Activated CD8-positive, alpha-beta memory T cell treated with anti-CD3 and anti-CD28 coated beads, Interleukin-2, amount 50 U/mL, for 24 hours (primary cell): ENCODE measurements around the gene POLR3E.

Source experiments
- DNase-seq: peaks from one replicate; pipeline ENCODE4 v3.0.0-alpha.2; 2020; ENCODE audit errors: extremely low read depth

POLR3E gene, protein sequence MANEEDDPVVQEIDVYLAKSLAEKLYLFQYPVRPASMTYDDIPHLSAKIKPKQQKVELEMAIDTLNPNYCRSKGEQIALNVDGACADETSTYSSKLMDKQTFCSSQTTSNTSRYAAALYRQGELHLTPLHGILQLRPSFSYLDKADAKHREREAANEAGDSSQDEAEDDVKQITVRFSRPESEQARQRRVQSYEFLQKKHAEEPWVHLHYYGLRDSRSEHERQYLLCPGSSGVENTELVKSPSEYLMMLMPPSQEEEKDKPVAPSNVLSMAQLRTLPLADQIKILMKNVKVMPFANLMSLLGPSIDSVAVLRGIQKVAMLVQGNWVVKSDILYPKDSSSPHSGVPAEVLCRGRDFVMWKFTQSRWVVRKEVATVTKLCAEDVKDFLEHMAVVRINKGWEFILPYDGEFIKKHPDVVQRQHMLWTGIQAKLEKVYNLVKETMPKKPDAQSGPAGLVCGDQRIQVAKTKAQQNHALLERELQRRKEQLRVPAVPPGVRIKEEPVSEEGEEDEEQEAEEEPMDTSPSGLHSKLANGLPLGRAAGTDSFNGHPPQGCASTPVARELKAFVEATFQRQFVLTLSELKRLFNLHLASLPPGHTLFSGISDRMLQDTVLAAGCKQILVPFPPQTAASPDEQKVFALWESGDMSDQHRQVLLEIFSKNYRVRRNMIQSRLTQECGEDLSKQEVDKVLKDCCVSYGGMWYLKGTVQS

DNA sequence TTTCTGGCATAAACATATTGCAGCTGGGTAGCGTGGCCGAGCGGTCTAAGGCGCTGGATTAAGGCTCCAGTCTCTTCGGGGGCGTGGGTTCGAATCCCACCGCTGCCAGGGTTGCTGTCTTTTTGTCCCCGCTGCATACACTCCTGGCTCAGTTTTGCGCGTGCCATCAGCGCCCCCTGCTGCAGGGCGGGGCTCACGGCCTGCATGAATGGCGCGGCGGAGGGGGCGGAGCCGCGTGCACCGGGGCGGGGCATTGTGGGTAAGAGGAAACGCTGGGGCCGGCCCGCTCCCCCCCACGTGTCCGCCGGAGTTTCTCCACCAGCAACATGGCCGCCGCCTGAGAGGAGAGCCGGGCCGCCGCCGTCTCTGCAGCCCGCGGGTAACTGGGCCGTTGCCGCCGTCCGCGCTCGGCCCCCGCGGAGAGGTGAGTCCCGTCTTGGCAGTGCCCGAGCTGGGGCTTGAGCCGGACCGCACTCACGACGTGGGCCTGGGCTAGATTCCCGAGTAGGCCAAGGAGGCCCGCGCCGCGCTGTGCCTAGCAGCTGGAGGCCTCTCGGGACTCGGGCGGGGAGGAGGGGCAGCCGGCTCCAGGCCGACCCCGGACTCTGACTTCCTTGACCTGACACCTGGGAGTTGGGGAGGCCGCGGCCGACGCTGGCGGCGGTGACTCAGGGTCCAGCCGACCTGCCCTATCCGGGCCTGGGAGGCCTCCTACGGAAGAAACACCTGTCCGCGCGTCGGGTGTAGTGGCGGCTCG lies at the start of gene POLR3E:
TSS of gene POLR3E (plus strand) at position 296 of the 757 bp plus-strand sequence. CDS start 5,560 bp downstream, outside the sequence.
- DNase-seq, result peak; percentile 98

DNA sequence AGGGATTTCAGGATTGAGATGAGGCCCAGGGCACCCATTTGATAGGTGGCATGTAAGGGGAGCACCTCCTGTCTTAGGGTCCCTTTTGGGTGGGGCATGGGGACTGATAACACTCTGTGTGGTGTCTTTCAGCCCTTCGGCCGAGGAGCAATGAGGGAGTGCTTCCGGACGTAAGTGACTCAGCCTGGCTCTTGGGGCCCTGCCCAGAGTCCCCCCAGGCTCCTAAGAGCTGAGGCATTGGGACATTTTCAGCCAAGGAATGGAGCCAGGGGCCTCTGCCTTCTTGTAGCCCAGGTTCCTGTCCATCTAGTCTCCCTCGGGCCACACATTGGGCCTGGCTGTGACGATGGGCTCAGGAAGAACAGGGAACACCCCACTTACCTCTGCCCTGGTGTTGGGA lies 46.7 kb upstream of the POLR3E start:
- no peak for DNase-seq

DNA sequence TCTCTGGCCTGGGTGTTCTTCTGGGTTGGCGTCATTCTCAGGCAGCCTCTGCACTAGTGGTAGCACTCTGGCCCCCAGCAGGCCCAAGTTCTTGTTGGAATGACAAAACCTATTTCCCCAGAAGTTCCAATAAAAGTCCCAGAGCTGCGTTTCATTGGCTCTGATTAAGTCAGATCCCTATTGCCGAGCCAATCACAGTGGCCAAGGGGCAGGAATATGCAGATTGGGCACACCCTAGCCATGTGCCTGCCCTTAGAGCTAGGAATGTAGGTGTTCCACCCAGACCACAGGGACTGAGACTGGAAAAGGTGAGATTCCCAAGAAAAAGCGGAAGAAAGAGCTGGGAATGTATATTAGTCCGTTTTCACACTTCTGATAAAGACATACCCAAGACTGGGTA lies 44.9 kb upstream of the POLR3E start:
- no peak for DNase-seq

DNA sequence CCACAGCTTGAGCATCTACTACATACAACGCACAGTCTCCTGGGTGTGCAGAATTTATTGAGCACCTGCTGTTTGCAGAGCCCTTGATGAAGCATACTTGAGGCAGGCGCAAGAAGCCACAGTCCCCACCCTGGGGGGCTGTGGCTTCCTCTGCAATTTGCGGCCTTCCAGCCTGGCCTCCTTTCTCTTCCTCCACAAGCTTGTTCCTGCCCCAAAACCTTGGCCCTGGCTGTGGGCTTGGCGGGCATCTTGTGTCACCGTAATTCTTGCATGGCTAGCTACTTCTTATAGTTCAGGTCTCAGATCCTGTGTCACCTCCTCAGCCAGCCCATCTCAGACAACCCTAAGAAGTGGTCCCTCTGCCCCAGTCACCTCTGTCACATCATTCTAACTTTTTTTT lies 43.9 kb upstream of the POLR3E start:
- DNase-seq, result no peak

DNA sequence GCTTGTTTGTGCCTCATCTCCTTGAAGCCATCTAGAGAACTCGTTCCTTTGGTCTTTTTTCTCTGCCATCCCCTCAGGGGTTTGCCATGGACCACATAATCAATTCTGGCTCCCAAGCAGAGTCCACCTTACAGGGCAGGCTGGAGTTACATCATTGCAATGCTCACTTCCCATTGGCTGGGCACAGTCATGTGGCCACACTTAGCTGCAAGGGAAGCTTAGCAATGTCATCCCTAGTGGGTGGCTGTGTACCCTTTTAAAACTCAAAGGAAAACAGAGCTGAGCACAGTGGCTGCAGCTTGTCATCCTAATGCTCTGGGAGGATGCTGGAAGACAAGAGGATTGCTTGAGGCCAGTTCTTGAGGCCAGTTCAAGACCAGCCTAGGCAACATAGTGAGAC lies 41.9 kb upstream of the POLR3E start:
- DNase-seq, result no peak

- DNase-seq, result no peak
These were observed 39.8 kb upstream of the POLR3E start for GRCh38 chr16:22257440-22257839.

- no peak for DNase-seq
These were observed 36.7 kb upstream of the POLR3E start for GRCh38 chr16:22260490-22260889.

DNA sequence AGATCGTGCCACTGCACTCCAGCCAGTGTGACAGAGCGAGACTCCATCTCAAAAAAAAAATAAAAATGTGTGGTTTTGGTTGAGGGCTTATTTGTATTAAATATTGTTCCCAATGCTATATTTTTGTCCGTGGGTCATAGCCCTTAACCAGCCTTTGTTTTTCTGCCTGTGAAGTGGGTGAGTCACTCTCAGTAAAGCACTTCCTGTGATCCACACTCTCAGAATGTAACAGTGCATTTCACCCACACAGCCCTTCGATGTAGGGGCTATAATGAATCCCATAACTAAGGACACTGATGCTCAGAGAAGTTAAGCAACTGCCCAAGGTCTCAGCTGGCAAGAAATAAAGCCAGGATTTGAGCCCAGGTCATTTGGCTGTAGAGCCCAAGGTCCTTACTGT lies 34.7 kb upstream of the POLR3E start:
- no peak for DNase-seq

DNA sequence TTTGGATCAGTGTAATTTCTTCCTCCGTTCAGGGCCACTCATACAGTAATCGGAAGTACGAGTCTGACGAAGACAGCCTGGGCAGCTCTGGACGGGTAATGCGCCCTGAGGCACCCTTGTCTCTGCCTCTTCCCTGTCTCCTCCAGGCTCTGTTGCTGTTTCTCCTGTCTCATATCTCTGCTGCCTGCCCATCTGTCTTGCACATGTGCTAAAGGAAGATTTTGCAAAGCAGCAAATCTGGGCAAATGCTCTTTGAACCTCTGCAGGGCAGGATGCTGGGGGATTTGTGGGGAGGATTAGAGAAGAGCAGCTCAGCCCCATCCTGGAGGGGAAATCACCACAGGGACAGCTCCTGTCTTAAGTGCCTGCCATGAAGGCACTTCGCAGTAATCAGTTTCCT lies 32.4 kb upstream of the POLR3E start:
- DNase-seq, result no peak

- no peak for DNase-seq
These were observed 31.9 kb upstream of the POLR3E start for GRCh38 chr16:22265351-22265750.

DNA sequence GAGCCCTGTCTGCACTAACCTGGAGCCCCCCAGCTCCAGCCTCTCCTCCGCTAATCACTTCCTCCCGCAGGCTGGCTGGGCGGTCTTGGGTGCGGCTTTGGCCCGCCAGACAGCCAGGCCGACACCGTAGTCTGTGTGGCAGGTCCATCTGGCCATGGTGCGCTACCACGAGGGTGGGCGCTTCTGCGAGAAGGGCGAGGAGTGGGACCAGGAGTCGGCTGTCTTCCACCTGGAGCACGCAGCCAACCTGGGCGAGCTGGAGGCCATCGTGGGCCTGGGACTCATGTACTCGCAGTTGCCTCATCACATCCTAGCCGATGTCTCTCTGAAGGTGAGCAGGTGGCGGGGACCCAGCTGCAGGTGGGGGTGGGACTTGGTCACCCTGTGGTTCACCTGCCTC lies 30.7 kb upstream of the POLR3E start:
- DNase-seq, result no peak

- DNase-seq, result no peak
These were observed 29.4 kb upstream of the POLR3E start for GRCh38 chr16:22267764-22268163.

- DNase-seq, result no peak
These were observed 26.7 kb upstream of the POLR3E start for GRCh38 chr16:22270525-22270924.

DNA sequence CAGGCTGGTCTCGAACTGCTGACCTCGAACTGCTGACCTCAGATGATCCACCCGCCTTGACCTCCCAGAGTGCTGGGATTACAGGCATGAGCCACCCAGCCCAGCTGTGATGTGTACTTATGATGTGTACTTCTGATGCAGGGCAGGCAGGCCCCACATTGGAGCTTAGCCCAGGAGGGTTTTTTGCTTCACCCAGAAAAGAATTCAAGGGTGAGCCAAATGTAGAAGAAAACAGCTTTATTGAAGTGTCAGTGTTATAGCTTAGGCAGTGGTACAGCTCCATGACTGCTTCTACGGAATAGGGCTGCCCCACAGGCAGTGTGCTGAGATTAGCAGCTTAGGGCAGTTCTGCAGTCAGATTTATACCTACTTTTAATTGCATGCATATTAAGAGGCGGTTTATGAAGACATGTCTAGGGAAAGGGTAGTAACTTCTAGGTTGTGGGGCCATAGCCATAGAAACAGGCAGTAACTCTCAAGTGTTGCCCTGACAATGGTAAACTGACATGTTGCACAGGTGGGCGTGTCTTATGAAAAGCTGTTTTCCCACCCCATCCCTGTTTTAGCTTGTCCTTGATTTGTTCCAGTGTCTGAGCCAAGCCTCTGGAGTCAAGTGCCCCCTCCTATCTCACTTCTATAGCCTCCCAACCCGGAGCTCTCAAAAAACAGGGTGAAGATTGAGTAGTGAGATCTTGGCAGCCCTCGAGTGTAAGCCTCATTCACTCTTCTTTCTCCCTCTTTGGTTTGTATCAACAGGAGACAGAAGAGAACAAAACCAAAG lies 24.1 kb upstream of the POLR3E start:
- DNase-seq, result no peak

DNA sequence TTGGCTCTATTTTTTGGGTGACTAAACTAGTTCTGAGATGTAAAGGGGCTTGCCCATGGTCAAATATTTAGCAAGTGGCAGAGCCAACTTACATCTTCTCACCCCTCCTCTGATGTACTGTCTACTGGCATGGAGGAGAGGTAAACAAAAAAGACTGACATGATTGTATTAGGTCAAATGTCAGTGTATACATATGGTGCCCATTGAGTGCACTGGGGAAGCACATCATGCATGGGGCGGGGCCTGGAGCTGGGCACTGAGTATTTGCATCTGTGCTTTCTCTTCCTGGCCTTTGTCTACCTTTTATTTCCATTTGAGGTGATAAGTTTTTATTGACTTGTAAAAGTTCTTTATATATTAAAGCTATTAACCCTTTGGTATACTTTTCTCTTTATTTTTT lies 22.3 kb upstream of the POLR3E start:
- no peak for DNase-seq

- no peak for DNase-seq
These were observed 18.6 kb upstream of the POLR3E start for GRCh38 chr16:22278441-22279230.

- DNase-seq, result no peak
These were observed 14.8 kb upstream of the POLR3E start for GRCh38 chr16:22282254-22282892.

DNA sequence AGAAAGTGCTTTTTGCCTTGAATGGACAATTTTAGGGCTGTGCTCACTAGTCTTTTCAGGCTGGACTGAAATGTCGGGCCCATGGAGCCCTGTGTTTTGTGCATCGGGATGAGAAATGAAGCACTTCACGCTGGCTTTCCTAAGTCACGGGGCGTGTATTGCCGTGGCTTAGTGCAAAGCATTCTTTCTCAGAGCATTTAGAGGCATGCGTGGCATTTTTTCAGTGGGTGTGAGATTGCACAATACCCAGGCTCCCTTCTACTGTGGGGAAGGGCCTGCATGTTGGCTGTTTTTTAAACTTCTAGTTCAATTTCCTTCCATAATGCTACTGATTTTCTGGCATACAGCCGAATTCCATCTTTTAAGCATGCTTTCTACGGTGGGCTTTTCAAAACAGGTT lies 12.6 kb upstream of the POLR3E start:
- DNase-seq, result no peak

GRCh38 chr16:22285080-22285479 lies 12.1 kb upstream of the POLR3E start:
- no peak for DNase-seq

DNA sequence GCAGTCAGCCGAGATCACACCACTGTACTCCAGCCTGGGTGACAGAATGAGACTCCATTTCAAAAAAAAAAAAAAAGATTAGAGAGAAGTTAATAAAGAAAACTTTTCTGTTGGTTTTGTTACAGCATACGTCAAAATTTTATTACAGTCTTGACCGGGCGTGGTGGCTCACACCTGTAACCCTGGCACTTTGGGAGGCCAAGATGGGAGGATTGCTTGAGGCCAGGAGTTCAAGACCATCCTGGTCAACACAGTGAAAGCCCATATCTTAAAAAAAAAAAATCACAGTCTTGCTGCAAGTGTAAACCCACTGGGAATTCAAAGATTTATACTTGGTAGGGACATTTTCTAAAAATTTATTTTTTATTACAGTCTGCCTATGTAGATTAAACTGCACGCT lies 6.2 kb upstream of the POLR3E start:
- no peak for DNase-seq
